GM12801 (cell line): ENCODE measurements around the gene TPRKB.

Experiments used
- TF ChIP-seq, protein P1 (sequence below): IDR thresholded peaks from one replicate; pipeline ENCODE4 v1.5.1; 2011; ENCODE audit warnings: control low read depth; ENCODE audit not compliant: insufficient read length; ENCODE audit errors: extremely low read depth

Gene TPRKB

DNA sequence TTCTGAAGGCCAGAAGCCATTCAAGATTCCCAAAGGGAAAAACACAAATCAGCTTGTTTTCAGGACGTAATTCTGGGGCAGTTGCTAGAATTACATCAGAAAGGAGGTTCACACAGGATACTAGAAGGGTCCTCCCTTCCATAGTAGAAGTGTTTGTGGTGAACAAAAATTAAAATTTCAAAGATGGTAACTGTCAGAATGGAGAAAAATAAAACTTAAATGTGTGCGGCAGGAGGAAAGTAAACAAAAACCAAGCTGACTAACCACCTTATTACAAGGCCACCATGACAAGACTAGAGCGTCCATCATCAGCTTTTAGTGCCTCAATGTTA, 9.7 kb upstream of the TPRKB start:
- TF ChIP-seq, protein P1, sequence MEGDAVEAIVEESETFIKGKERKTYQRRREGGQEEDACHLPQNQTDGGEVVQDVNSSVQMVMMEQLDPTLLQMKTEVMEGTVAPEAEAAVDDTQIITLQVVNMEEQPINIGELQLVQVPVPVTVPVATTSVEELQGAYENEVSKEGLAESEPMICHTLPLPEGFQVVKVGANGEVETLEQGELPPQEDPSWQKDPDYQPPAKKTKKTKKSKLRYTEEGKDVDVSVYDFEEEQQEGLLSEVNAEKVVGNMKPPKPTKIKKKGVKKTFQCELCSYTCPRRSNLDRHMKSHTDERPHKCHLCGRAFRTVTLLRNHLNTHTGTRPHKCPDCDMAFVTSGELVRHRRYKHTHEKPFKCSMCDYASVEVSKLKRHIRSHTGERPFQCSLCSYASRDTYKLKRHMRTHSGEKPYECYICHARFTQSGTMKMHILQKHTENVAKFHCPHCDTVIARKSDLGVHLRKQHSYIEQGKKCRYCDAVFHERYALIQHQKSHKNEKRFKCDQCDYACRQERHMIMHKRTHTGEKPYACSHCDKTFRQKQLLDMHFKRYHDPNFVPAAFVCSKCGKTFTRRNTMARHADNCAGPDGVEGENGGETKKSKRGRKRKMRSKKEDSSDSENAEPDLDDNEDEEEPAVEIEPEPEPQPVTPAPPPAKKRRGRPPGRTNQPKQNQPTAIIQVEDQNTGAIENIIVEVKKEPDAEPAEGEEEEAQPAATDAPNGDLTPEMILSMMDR: no peak

DNA sequence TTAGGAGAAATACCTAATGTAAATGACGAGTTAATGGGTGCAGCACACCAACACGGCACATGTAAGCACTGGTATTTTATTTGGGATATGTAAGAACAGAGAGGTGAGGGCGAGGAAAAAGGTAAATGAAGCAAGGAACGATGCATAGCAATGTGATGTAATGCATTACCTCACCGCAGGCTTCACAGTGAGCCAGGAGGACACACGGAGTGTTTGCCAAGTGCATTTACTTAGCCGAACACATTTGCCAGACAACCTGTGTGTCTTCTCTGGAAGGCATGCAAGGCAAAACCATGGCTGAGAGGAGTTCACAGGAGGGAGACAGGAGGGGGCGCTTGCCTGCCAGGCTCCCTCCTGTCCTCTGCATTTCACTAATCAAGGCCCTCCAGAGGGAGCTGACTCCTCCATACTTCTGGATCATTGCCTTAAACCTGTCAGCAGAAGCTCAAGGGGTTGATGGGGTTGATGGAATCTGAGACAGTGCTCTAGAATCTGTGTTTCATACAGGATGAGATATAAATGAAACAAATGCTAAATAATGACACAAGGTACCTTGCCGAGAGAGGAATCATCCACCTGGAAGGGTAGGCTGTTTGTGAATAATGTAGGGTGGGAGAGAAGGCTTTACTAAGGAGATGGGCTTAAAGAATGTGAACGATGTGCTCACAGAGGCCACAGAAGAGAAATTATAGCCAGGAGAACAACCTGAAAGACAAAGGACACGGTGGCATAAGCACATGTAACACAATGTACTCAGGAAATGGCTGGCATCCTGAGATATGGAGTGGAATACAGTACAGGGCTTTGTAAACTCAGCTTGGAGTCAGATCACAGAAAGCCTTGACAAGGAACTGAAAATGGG, 9.1 kb upstream of the TPRKB start:
- TF ChIP-seq, protein P1: no peak

DNA sequence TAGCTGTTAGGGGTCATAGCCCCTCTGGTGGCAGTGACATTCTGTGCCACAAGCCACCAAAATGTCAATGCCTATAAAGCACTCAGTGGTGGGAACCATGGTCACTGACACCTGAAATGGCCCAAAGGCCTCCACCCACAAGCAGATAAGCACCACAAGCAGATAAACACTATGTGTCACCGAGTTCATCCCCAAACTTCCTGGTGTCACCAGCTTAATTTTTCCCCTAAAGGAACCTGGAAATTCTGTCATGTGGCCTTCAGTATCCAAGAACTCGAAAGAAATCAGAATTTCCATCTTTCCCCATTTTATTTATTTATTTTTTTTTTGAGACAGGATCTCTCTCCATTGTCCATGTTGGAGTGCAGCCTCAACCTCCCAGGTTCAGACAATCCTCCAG, 3.6 kb upstream of the TPRKB start:
- TF ChIP-seq, protein P1: no peak

DNA sequence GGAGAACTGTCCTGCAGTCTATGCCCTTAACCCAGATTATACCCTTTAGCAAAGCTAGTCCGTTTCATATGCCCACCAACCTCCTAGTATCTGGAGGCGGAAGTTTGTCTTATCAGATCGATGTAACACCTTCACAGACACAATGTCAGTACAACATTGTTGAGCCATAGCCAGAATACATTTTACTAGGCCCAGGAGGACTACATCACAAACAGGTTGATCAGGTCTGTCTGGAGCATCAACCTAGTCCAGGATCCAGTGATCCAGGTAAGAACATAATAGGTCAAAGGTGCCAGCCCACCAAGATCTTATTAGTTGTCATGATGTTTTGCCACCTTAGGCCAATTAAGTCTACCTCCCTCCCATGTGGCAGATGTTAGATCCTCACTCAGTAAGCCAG, 2.0 kb upstream of the TPRKB start:
- TF ChIP-seq, protein P1: no peak

DNA sequence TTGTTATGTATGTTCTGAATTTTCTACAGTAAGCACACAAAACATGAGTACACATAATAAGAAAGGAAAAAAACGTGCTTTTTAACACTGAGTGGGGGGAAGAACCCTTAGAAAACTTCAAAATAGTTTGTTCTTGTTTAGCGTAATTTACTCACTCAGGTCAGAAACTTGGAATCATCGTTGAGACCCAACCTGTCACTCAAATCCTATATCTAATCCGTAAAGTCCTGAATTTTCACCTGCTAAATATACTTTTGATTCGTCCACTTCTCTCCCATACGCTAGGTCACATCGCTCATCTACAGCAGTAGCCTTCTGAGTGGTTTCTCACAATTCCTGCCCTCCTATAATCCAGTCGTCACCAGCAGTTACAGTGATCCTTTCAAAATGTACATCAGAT, 767 bp downstream of the TPRKB start:
- TF ChIP-seq, protein P1: no peak

DNA sequence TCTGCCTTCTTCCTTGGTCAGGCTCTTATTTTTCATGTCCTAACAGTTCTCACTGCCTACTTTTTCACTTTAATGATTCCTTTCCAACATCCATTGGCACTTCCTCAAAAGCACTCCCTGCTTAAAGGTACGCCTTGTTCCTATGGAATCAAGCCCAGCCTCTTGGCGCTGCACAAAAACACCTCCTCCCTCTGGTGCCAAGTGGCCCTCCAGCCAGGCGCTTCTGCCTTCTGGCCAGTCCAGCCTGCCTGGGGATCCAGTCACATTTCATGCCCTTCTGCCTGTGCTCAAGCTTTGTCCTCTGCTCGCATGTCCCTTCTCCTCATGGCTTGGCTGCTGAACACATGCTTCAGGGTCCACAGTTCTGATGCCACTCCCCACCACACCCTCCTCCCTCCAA, 6.3 kb downstream of the TPRKB start:
- TF ChIP-seq, protein P1: no peak

DNA sequence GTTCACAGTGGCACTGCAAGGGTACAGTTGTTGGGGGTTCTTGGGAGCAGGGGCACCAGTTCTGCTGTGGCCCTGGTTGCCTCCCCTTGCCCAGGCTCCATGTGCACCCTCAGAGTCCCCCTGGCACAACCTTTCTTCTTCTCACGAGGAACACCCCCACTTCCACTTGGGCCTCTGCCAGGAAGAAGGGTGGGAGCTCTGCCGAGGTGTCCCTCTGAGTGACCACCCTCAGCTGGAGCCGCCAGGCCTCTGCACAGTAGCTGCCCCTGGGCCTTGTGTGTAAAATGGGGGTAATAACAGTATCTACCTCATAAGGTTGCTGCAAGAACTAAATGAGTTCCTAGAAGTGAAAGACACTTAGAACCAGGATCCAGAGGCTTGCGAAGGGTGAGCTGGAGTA, 8.4 kb downstream of the TPRKB start:
- TF ChIP-seq, protein P1: no peak
